22Rv1 (cell line): ENCODE results near the gene NCOA6.

Experiments
- CTCF ChIP-seq: fragments of 450-650 bp; IDR thresholded peaks from 2 replicates; pipeline ENCODE4 v1.5.1; 2017; ENCODE audit warnings: mild to moderate bottlenecking
- ZFX ChIP-seq: fragments of 450-650 bp; IDR thresholded peaks from 2 replicates; pipeline ENCODE4 v1.6.1; 2017; ENCODE audit warnings: antibody characterized with exemption, borderline replicate concordance

- TF ChIP-seq CTCF, result no peak
- TF ChIP-seq ZFX, result no peak
Measured at GRCh38 chr20:34706302-34706875, 119.1 kb downstream of the NCOA6 start.
